K562 (cell line): ENCODE results near the gene PNPLA7. TPM values are rescaled to one million over a fixed set of nuclear protein-coding genes. Genes with fewer than 3 reads are reported as not detected.

Experiments
- ATF7 ChIP-seq: fragments of 450-650 bp; IDR thresholded peaks from 2 replicates; pipeline ENCODE4 v1.7.1; 2014; ENCODE audit warnings: mild to moderate bottlenecking, moderate library complexity
- BACH1 ChIP-seq: fragments of 200-800 bp; sonication (Bioruptor generic); IDR thresholded peaks from 2 replicates; pipeline ENCODE4 v1.6.1; 2016; ENCODE audit warnings: missing genetic modification characterization, missing compliant biosample characterization
- CBX1 ChIP-seq: sonication (generic); IDR thresholded peaks from 2 replicates; pipeline ENCODE4 v1.6.1; 2016; ENCODE audit warnings: antibody characterized with exemption, low read depth, mild to moderate bottlenecking
- CCNT2 ChIP-seq: IDR thresholded peaks from 2 replicates; pipeline ENCODE4 v1.6.1; 2011; ENCODE audit warnings: borderline replicate concordance, low read depth, mild to moderate bottlenecking, moderate library complexity, mixed read lengths, low read length; ENCODE audit not compliant: insufficient read length; ENCODE audit errors: extremely low read depth
- ETV1 ChIP-seq: fragments of 450-650 bp; conservative IDR thresholded peaks from 2 replicates; pipeline ENCODE4 v1.6.1; 2016; ENCODE audit warnings: missing genetic modification characterization, control low read depth, low read depth, missing compliant biosample characterization
- ETV6 ChIP-seq, 3 experiments: fragments of 150-350 bp in 1 of 3; sonication (generic) in 1 of 3; formaldehyde crosslinking in 1 of 3; IDR thresholded peaks; 2 replicates each; pipeline versions ENCODE4 v1.6.1 to v1.8.0; 2014 to 2022; ENCODE audit warnings: borderline replicate concordance in 2 of 3, low read depth in 2 of 3, antibody characterized with exemption in 1 of 3, low read length in 1 of 3, mild to moderate bottlenecking in 1 of 3, missing genetic modification reagents in 1 of 3
- FIP1L1 ChIP-seq: fragments of 200-400 bp; formaldehyde crosslinking; IDR thresholded peaks from 2 replicates; pipeline ENCODE4 v1.6.1; 2018; ENCODE audit warnings: mild to moderate bottlenecking, low read depth, low read length; ENCODE audit not compliant: poor library complexity, severe bottlenecking
- HNRNPH1 ChIP-seq: fragments of 200-400 bp; formaldehyde crosslinking; optimal IDR thresholded peaks from 2 replicates; pipeline ENCODE3; 2017; ENCODE audit warnings: low read depth, mild to moderate bottlenecking, low read length, moderate library complexity
- MTA2 ChIP-seq: fragments of 450-650 bp; IDR thresholded peaks from 2 replicates; pipeline ENCODE4 v1.6.1; 2016; ENCODE audit warnings: low read depth
- MTA3 ChIP-seq: fragments of 450-650 bp; formaldehyde crosslinking; IDR thresholded peaks from 2 replicates; pipeline ENCODE4 v1.6.1; 2017; ENCODE audit warnings: mild to moderate bottlenecking, borderline replicate concordance
- NFIC ChIP-seq: fragments of 450-650 bp; IDR thresholded peaks from 2 replicates; pipeline ENCODE4 v1.6.1; 2017; ENCODE audit warnings: mild to moderate bottlenecking, inconsistent platforms
- POLR2A ChIP-seq: fragments of 450-650 bp; conservative IDR thresholded peaks from 2 replicates; pipeline ENCODE4 v1.6.1; 2016
- POLR2G ChIP-seq: fragments of 200-400 bp; formaldehyde crosslinking; IDR thresholded peaks from 2 replicates; pipeline ENCODE4 v1.6.1; 2017; ENCODE audit warnings: low read depth, mild to moderate bottlenecking, antibody characterized with exemption, low read length, moderate library complexity
- RB1 ChIP-seq: fragments of 450-650 bp; IDR thresholded peaks from 2 replicates; pipeline ENCODE4 v1.6.1; 2017; ENCODE audit warnings: low read depth, mild to moderate bottlenecking
- RCOR1 ChIP-seq, 2 experiments: IDR thresholded peaks; 2 replicates each; pipeline ENCODE4 v1.6.1; 2012; ENCODE audit warnings: low read depth in 2 of 2, low read length in 2 of 2, borderline replicate concordance in 1 of 2, improper control_type of control experiment in 1 of 2
- ZKSCAN3 ChIP-seq: fragments of 250-450 bp; sonication (Bioruptor Pico); IDR thresholded peaks from 2 replicates; pipeline ENCODE4 v1.4.0; 2020
- ZNF785 ChIP-seq: fragments of 250-450 bp; sonication (Bioruptor Pico); IDR thresholded peaks from 2 replicates; pipeline ENCODE4 v1.4.0; 2020; ENCODE audit warnings: mild to moderate bottlenecking
- polyA plus RNA-seq, 8 experiments: library from polyadenylated mRNA; depleted of rRNA in 4 of 8; stranded (reverse) in 5 of 8; unstranded in 3 of 8; fragments of >200 nt; fragmentation: Nextera tagmentation in 2 of 8; fragmentation: Illumina TruSeq in 1 of 8; extraction: Ambion mirVana in 2 of 8; extraction: Trizol in 1 of 8; gene quantifications; 2 replicates each; pipeline versions ENCODE4 v1.2.1 to v1.2.3, GENCODE V29; 2011 to 2014; ENCODE audit warnings: inconsistent platforms in 1 of 8, missing spikeins in 1 of 8
- total RNA-seq, 7 experiments: library from RNA; depleted of rRNA in 6 of 7; stranded (reverse); fragments of >200 nt in 6 of 7; fragmentation: Illumina TruSeq in 2 of 7; extraction: Trizol in 2 of 7; gene quantifications; 2 replicates each; pipeline versions ENCODE4 v1.2.1 to v1.2.3, GENCODE V29; 2011 to 2021; ENCODE audit warnings: low replicate concordance in 1 of 7
- TF ChIP-seq, protein P1 (sequence below), 2 experiments: fragments of 450-650 bp; IDR thresholded peaks; 2 replicates each; pipeline ENCODE4 v1.6.1; 2018; ENCODE audit warnings: mild to moderate bottlenecking in 2 of 2, low read depth in 1 of 2; ENCODE audit not compliant: partially characterized antibody in 2 of 2
- TF ChIP-seq, protein P2 (sequence below): fragments of 250-450 bp; sonication (Bioruptor Pico); IDR thresholded peaks from 2 replicates; pipeline ENCODE4 v1.8.0; 2022; ENCODE audit warnings: moderate library complexity, mild to moderate bottlenecking, inconsistent platforms
- TF ChIP-seq, protein P3 (sequence below): fragments of 250-450 bp; sonication (Bioruptor Pico); IDR thresholded peaks from 2 replicates; pipeline ENCODE4 v1.5.0; 2020; ENCODE audit warnings: mild to moderate bottlenecking, borderline replicate concordance

PNPLA7 gene
- total and polyA plus RNA-seq, 9 of the 15 experiments (the other 6 are each of a cell fraction or from before 2014, with no cell fraction given) = 0.01 to 0.85 (median 0.19) TPM; not detected in 1

DNA sequence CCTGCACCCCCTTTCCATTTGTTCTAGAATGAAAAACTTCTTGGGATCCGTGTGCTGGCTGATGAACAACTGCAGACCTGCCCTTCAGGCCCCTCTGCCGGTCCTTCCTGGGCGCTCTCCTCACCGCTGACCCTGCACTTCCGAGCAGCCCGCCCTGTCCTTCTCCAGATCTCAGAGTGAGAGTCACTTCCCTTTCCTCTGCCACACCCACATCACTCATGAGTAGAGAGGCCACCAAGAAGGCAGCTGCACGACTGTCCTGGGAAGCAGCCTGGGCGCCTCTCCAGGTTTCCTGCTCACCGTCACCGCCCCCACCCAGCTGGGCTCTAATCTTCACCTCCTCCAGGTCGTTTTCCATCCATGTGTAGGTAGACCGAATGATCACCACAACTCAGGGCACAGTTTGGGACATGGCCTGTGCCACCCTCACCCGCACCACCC, 56.1 kb downstream of the PNPLA7 start (continued):
- TF ChIP-seq FIP1L1 (no peak), MTA2 (no peak), NFIC (peak; percentile 41), MTA3 (0 out of 2 replicates have a peak, but pooled peaks have one; percentile 31), ZNF785 (CRISPR knock-in tag) (no peak), ETV1 (tag) (no peak), RB1 (no peak), HNRNPH1 (no peak), ATF7 (peak; percentile 32; the same call in 1 of the 2 replicates), CBX1 (no peak), RCOR1 (IDR thresholded peaks at IDR 0.05; ENCODE audit: borderline replicate concordance in 1 of 2, low read depth in 2 of 2, low read length in 2 of 2) (peak in 1 of 2 experiments; percentile 19; a peak in 1 of 4 replicates), ZKSCAN3 (CRISPR knock-in tag) (no peak), BACH1 (no peak), POLR2G (peak; percentile 39; the same call in 1 of the 2 replicates), ETV6 (IDR thresholded peaks at IDR 0.05; ENCODE audit: borderline replicate concordance in 1 of 2, low read depth in 2 of 2, low read length in 1 of 2) (peak in 1 of 2 experiments; percentile 91; a peak in 3 of 4 replicates), ETV6 (CRISPR knock-in tag; IDR thresholded peaks at IDR 0.05; ENCODE audit: borderline replicate concordance) (no peak), POLR2A (0 out of 2 replicates have a peak, but pooled peaks have one; percentile 33), CCNT2 (no peak)
- TF ChIP-seq, protein P1, sequence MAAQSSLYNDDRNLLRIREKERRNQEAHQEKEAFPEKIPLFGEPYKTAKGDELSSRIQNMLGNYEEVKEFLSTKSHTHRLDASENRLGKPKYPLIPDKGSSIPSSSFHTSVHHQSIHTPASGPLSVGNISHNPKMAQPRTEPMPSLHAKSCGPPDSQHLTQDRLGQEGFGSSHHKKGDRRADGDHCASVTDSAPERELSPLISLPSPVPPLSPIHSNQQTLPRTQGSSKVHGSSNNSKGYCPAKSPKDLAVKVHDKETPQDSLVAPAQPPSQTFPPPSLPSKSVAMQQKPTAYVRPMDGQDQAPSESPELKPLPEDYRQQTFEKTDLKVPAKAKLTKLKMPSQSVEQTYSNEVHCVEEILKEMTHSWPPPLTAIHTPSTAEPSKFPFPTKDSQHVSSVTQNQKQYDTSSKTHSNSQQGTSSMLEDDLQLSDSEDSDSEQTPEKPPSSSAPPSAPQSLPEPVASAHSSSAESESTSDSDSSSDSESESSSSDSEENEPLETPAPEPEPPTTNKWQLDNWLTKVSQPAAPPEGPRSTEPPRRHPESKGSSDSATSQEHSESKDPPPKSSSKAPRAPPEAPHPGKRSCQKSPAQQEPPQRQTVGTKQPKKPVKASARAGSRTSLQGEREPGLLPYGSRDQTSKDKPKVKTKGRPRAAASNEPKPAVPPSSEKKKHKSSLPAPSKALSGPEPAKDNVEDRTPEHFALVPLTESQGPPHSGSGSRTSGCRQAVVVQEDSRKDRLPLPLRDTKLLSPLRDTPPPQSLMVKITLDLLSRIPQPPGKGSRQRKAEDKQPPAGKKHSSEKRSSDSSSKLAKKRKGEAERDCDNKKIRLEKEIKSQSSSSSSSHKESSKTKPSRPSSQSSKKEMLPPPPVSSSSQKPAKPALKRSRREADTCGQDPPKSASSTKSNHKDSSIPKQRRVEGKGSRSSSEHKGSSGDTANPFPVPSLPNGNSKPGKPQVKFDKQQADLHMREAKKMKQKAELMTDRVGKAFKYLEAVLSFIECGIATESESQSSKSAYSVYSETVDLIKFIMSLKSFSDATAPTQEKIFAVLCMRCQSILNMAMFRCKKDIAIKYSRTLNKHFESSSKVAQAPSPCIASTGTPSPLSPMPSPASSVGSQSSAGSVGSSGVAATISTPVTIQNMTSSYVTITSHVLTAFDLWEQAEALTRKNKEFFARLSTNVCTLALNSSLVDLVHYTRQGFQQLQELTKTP (IDR thresholded peaks at IDR 0.05; ENCODE audit: low read depth in 1 of 2, partially characterized antibody in 2 of 2) = no peak
- TF ChIP-seq, protein P2, sequence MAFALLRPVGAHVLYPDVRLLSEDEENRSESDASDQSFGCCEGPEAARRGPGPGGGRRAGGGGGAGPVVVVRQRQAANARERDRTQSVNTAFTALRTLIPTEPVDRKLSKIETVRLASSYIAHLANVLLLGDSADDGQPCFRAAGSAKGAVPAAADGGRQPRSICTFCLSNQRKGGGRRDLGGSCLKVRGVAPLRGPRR (CRISPR knock-in tag) = no peak
- TF ChIP-seq, protein P3, sequence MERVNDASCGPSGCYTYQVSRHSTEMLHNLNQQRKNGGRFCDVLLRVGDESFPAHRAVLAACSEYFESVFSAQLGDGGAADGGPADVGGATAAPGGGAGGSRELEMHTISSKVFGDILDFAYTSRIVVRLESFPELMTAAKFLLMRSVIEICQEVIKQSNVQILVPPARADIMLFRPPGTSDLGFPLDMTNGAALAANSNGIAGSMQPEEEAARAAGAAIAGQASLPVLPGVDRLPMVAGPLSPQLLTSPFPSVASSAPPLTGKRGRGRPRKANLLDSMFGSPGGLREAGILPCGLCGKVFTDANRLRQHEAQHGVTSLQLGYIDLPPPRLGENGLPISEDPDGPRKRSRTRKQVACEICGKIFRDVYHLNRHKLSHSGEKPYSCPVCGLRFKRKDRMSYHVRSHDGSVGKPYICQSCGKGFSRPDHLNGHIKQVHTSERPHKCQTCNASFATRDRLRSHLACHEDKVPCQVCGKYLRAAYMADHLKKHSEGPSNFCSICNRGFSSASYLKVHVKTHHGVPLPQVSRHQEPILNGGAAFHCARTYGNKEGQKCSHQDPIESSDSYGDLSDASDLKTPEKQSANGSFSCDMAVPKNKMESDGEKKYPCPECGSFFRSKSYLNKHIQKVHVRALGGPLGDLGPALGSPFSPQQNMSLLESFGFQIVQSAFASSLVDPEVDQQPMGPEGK (CRISPR knock-in tag) = no peak
